Measurements from ENCODE around the gene ZNF486. TPM values are rescaled to one million over a fixed set of nuclear protein-coding genes. Genes with fewer than 3 reads are reported as not detected.
"Not testable (repeated sequence)": the region's sequence is repeated elsewhere in the genome, so short reads cannot be mapped to it uniquely, and the experiment has no call there.

The ZNF486 gene
- total RNA-seq, 2 experiments from 2014 or later: 11.3 to 13.2 TPM

GRCh38 chr19:20167651-20168122 is 673 bp downstream of the ZNF486 start:
- Mint-ChIP-seq H3K4me1 (ENCODE audit: low read depth) (peaks cover 14% of the 10 kb centered on the region), H3K4me3 (peak overlapping the region; percentile 98), H3K36me3 (ENCODE audit: low read depth) (peaks cover 48% of the 10 kb centered on the region), H3K27me3 (ENCODE audit: low read depth) (no peaks in the 10 kb centered on the region), H3K9me3 (peaks cover 17% of the 10 kb centered on the region), H3K27ac (peak overlapping the region; percentile 91)
- DNase-seq: no peak
- intact Hi-C loops (cut with micrococcal nuclease): loop anchor here (1.0 to 10.0 kb wide), 8 partner anchors 71 to 975 kb away; partner anchors contain the start of genes ZNF101, ZNF431, ZNF682 and ZNF85
- CTCF ChIA-PET: interaction anchor here (0.6 to 1.0 kb wide), 2 partner anchors 170 to 598 kb away, joined by 3 to 5 read pairs; no protein-coding TSS in a partner anchor

- H3K9me3 Mint-ChIP-seq: peaks cover 27% of the 10 kb centered on the region
- H3K4me1 Mint-ChIP-seq (ENCODE audit: low read depth): peaks cover 8% of the 10 kb centered on the region
- no peak overlapping the region for H3K4me3 Mint-ChIP-seq
- CTCF ChIA-PET: interaction anchor here (0.6 to 0.7 kb wide), 2 partner anchors 1688 to 1932 kb away, joined by 3 to 5 read pairs; no protein-coding TSS in a partner anchor
- H3K27ac Mint-ChIP-seq: no peak overlapping the region
- intact Hi-C loops (cut with micrococcal nuclease): no loop called here
- H3K27me3 Mint-ChIP-seq (ENCODE audit: low read depth): no peaks in the 10 kb centered on the region
- no peak for DNase-seq
- peaks cover 70% of the 10 kb centered on the region for H3K36me3 Mint-ChIP-seq (ENCODE audit: low read depth)
Measured at GRCh38 chr19:20171285-20171684, 4.3 kb downstream of the ZNF486 start.

GRCh38 chr19:20175848-20176247 is 8.8 kb downstream of the ZNF486 start:
- intact Hi-C loops (cut with micrococcal nuclease); CTCF ChIA-PET; H3K4me1 Mint-ChIP-seq (ENCODE audit: low read depth); H3K27ac Mint-ChIP-seq; DNase-seq; H3K27me3 Mint-ChIP-seq (ENCODE audit: low read depth); H3K4me3 Mint-ChIP-seq: not testable (repeated sequence)
- peaks cover 66% of the 10 kb centered on the region for H3K36me3 Mint-ChIP-seq (ENCODE audit: low read depth)
- peaks cover 33% of the 10 kb centered on the region for H3K9me3 Mint-ChIP-seq

GRCh38 chr19:20179956-20180355 is 12.9 kb downstream of the ZNF486 start:
- intact Hi-C loops (cut with micrococcal nuclease); DNase-seq; CTCF ChIA-PET; H3K4me3 Mint-ChIP-seq; H3K27ac Mint-ChIP-seq; H3K27me3 Mint-ChIP-seq (ENCODE audit: low read depth); H3K4me1 Mint-ChIP-seq (ENCODE audit: low read depth): not testable (repeated sequence)
- Mint-ChIP-seq H3K36me3 (ENCODE audit: low read depth) (peaks cover 48% of the 10 kb centered on the region), H3K9me3 (peaks cover 18% of the 10 kb centered on the region)

- no peaks in the 10 kb centered on the region for H3K27me3 Mint-ChIP-seq (ENCODE audit: low read depth)
Measured at GRCh38 chr19:20182222-20182785, 15.3 kb downstream of the ZNF486 start.

GRCh38 chr19:20186174-20186573 is 19.2 kb downstream of the ZNF486 start:
- CTCF ChIA-PET: interaction anchor here (0.6 kb wide), 1 partner anchor 420 kb away, joined by 4 read pairs; no protein-coding TSS in a partner anchor
- peaks cover 11% of the 10 kb centered on the region for H3K9me3 Mint-ChIP-seq
- no peak overlapping the region for H3K27ac Mint-ChIP-seq
- H3K27me3 Mint-ChIP-seq (ENCODE audit: low read depth): no peaks in the 10 kb centered on the region
- H3K36me3 Mint-ChIP-seq (ENCODE audit: low read depth): peaks cover 63% of the 10 kb centered on the region
- intact Hi-C loops (cut with micrococcal nuclease): no loop called here
- H3K4me3 Mint-ChIP-seq: no peak overlapping the region
- H3K4me1 Mint-ChIP-seq (ENCODE audit: low read depth): no peaks in the 10 kb centered on the region
- DNase-seq: no peak

More at GRCh38 chr19:20182222-20182785, 15.3 kb downstream of the ZNF486 start:
- DNase-seq: no peak
- Mint-ChIP-seq H3K36me3 (ENCODE audit: low read depth) (peaks cover 45% of the 10 kb centered on the region), H3K4me1 (ENCODE audit: low read depth) (no peaks in the 10 kb centered on the region), H3K9me3 (peaks cover 12% of the 10 kb centered on the region), H3K27ac (no peak overlapping the region), H3K4me3 (no peak overlapping the region)
- intact Hi-C loops (cut with micrococcal nuclease): no loop called here
- CTCF ChIA-PET: interaction anchor here (0.6 kb wide), 1 partner anchor 10 kb away, joined by 4 read pairs; no protein-coding TSS in a partner anchor

GRCh38 chr19:20197747-20198146 is 30.7 kb downstream of the ZNF486 start:
- intact Hi-C loops (cut with micrococcal nuclease): no loop called here
- H3K4me3 Mint-ChIP-seq: no peak overlapping the region
- no peak for DNase-seq
- no peak overlapping the region for H3K27ac Mint-ChIP-seq
- H3K4me1 Mint-ChIP-seq (ENCODE audit: low read depth): no peaks in the 10 kb centered on the region
- peaks cover 56% of the 10 kb centered on the region for H3K36me3 Mint-ChIP-seq (ENCODE audit: low read depth)
- H3K9me3 Mint-ChIP-seq: peaks cover 38% of the 10 kb centered on the region
- CTCF ChIA-PET: no interaction called here
- H3K27me3 Mint-ChIP-seq (ENCODE audit: low read depth): no peaks in the 10 kb centered on the region

- no peaks in the 10 kb centered on the region for H3K27me3 Mint-ChIP-seq (ENCODE audit: low read depth)
- H3K4me3 Mint-ChIP-seq: no peak overlapping the region
- CTCF ChIA-PET: no interaction called here
- no peak overlapping the region for H3K27ac Mint-ChIP-seq
- H3K4me1 Mint-ChIP-seq (ENCODE audit: low read depth): no peaks in the 10 kb centered on the region
- intact Hi-C loops (cut with micrococcal nuclease): no loop called here
- H3K36me3 Mint-ChIP-seq (ENCODE audit: low read depth): peaks cover 22% of the 10 kb centered on the region
- H3K9me3 Mint-ChIP-seq: peaks cover 27% of the 10 kb centered on the region
- no peak for DNase-seq
Measured at GRCh38 chr19:20209051-20209450, 42.0 kb downstream of the ZNF486 start.

GRCh38 chr19:20214366-20214765 is 47.4 kb downstream of the ZNF486 start:
- H3K27ac Mint-ChIP-seq; intact Hi-C loops (cut with micrococcal nuclease); DNase-seq; CTCF ChIA-PET; H3K27me3 Mint-ChIP-seq (ENCODE audit: low read depth); H3K4me3 Mint-ChIP-seq; H3K4me1 Mint-ChIP-seq (ENCODE audit: low read depth): not testable (repeated sequence)
- Mint-ChIP-seq H3K36me3 (ENCODE audit: low read depth) (peaks cover 35% of the 10 kb centered on the region), H3K9me3 (peaks cover 21% of the 10 kb centered on the region)

- H3K4me3 Mint-ChIP-seq; H3K4me1 Mint-ChIP-seq (ENCODE audit: low read depth); intact Hi-C loops (cut with micrococcal nuclease); H3K27me3 Mint-ChIP-seq (ENCODE audit: low read depth); DNase-seq; CTCF ChIA-PET; H3K27ac Mint-ChIP-seq: not testable (repeated sequence)
- peaks cover 24% of the 10 kb centered on the region for H3K9me3 Mint-ChIP-seq
- peaks cover 22% of the 10 kb centered on the region for H3K36me3 Mint-ChIP-seq (ENCODE audit: low read depth)
Measured at GRCh38 chr19:20221605-20222004, 54.6 kb downstream of the ZNF486 start.

GRCh38 chr19:20233105-20233504 is 66.1 kb downstream of the ZNF486 start:
- Mint-ChIP-seq H3K4me3 (no peak overlapping the region), H3K27ac (no peak overlapping the region), H3K27me3 (ENCODE audit: low read depth) (no peaks in the 10 kb centered on the region), H3K4me1 (ENCODE audit: low read depth) (peaks cover 8% of the 10 kb centered on the region), H3K9me3 (peaks cover 36% of the 10 kb centered on the region), H3K36me3 (ENCODE audit: low read depth) (peaks cover 75% of the 10 kb centered on the region)
- CTCF ChIA-PET: no interaction called here
- intact Hi-C loops (cut with micrococcal nuclease): no loop called here
- no peak for DNase-seq

- H3K4me1 Mint-ChIP-seq (ENCODE audit: low read depth): peaks cover 12% of the 10 kb centered on the region
- intact Hi-C loops (cut with micrococcal nuclease): loop anchor here (5.0 kb wide), 2 partner anchors 158 to 542 kb away; partner anchors contain the start of genes ZNF66 and ZNF90
- H3K4me3 Mint-ChIP-seq: no peak overlapping the region
- no peak for DNase-seq
- no peaks in the 10 kb centered on the region for H3K27me3 Mint-ChIP-seq (ENCODE audit: low read depth)
- CTCF ChIA-PET: interaction anchor here (0.9 to 1.1 kb wide), 2 partner anchors 238 to 540 kb away, joined by 3 read pairs; no protein-coding TSS in a partner anchor
- peaks cover 20% of the 10 kb centered on the region for H3K9me3 Mint-ChIP-seq
- no peak overlapping the region for H3K27ac Mint-ChIP-seq
- peaks cover 59% of the 10 kb centered on the region for H3K36me3 Mint-ChIP-seq (ENCODE audit: low read depth)
Measured at GRCh38 chr19:20235156-20235555, 68.1 kb downstream of the ZNF486 start.
